Measurements from ENCODE around the gene RIPK4. TPM values are rescaled to one million over a fixed set of nuclear protein-coding genes. Genes with fewer than 3 reads are reported as not detected.

Gene RIPK4
- total and polyA plus RNA-seq, 2 of the 13 experiments (the other 11 are each of a cell fraction or from before 2014, with no cell fraction given): 3.1 to 4.9 TPM

DNA sequence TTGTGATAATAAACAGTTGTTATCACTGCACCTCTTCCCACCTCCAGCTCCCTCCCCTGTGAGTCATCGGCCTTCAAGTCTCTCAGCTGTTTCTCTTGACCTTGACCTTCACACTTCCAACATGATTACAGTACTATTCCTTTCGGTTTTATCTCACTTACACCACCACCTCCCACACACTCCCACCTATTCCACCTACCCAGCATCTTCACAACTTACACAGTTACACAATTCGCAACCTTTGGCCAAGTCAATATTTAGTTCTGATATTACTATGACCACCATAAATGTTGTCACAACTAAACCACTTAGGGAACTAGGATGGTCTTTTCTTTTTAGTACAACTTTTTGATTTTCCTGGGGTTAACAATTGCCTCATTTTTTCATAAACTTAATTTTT, 60.2 kb downstream of the RIPK4 start (continued):
- TF ChIP-seq FOXP1 (IDR thresholded peaks at IDR 0.05): peak; percentile 65
- TF ChIP-seq FOXP1 (CRISPR knock-in tag; IDR thresholded peaks at IDR 0.05): peak; percentile 81
- TF ChIP-seq TBX2 (CRISPR knock-in tag; IDR thresholded peaks at IDR 0.05; ENCODE audit: borderline replicate concordance): peak; percentile 87
- TF ChIP-seq ZNF569 (CRISPR knock-in tag; IDR thresholded peaks at IDR 0.05; ENCODE audit: borderline replicate concordance): no peak
- peak; percentile 92 for TF ChIP-seq ARID5B (CRISPR knock-in tag; IDR thresholded peaks at IDR 0.05)
- no peak for TF ChIP-seq MYNN (CRISPR knock-in tag; IDR thresholded peaks at IDR 0.05; ENCODE audit: low read depth)
- no peak for TF ChIP-seq ZNF207 (IDR thresholded peaks at IDR 0.05; ENCODE audit: borderline replicate concordance)
- no peak for TF ChIP-seq SIN3B (IDR thresholded peaks at IDR 0.05; ENCODE audit: low read length)
- TF ChIP-seq HHEX (CRISPR knock-in tag; IDR thresholded peaks at IDR 0.05): peak; percentile 40; the same call in 1 of the 2 replicates
- no peak for TF ChIP-seq SNAPC5 (CRISPR knock-in tag; IDR thresholded peaks at IDR 0.05; ENCODE audit: borderline replicate concordance)
- TF ChIP-seq, protein P1, sequence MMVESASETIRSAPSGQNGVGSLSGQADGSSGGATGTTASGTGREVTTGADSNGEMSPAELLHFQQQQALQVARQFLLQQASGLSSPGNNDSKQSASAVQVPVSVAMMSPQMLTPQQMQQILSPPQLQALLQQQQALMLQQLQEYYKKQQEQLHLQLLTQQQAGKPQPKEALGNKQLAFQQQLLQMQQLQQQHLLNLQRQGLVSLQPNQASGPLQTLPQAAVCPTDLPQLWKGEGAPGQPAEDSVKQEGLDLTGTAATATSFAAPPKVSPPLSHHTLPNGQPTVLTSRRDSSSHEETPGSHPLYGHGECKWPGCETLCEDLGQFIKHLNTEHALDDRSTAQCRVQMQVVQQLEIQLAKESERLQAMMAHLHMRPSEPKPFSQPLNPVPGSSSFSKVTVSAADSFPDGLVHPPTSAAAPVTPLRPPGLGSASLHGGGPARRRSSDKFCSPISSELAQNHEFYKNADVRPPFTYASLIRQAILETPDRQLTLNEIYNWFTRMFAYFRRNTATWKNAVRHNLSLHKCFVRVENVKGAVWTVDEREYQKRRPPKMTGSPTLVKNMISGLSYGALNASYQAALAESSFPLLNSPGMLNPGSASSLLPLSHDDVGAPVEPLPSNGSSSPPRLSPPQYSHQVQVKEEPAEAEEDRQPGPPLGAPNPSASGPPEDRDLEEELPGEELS (CRISPR knock-in tag; IDR thresholded peaks at IDR 0.05): peak; percentile 75
- TF ChIP-seq HNRNPL (IDR thresholded peaks at IDR 0.05; ENCODE audit: low read depth, low read length): no peak
- no peak for TF ChIP-seq ZNF24 (IDR thresholded peaks at IDR 0.05)
- TF ChIP-seq KLF6 (CRISPR knock-in tag; IDR thresholded peaks at IDR 0.05): no peak
- peak; percentile 98 for TF ChIP-seq SKI (IDR thresholded peaks at IDR 0.05; ENCODE audit: partially characterized antibody)
- no peak for TF ChIP-seq TSC22D2 (CRISPR knock-in tag; IDR thresholded peaks at IDR 0.05; ENCODE audit: borderline replicate concordance)
- TF ChIP-seq NCOR1 (IDR thresholded peaks at IDR 0.05; ENCODE audit: borderline replicate concordance, low read length): peak; percentile 96
- no peak for TF ChIP-seq CREB3 (CRISPR knock-in tag; IDR thresholded peaks at IDR 0.05)
- TF ChIP-seq DR1 (CRISPR knock-in tag; IDR thresholded peaks at IDR 0.05): no peak
- TF ChIP-seq FOXO1 (CRISPR knock-in tag; IDR thresholded peaks at IDR 0.05): peak; percentile 65; the same call in 1 of the 2 replicates
- no peak for TF ChIP-seq ZNF136 (CRISPR knock-in tag; IDR thresholded peaks at IDR 0.05; ENCODE audit: low read depth)
- TF ChIP-seq, protein P2, sequence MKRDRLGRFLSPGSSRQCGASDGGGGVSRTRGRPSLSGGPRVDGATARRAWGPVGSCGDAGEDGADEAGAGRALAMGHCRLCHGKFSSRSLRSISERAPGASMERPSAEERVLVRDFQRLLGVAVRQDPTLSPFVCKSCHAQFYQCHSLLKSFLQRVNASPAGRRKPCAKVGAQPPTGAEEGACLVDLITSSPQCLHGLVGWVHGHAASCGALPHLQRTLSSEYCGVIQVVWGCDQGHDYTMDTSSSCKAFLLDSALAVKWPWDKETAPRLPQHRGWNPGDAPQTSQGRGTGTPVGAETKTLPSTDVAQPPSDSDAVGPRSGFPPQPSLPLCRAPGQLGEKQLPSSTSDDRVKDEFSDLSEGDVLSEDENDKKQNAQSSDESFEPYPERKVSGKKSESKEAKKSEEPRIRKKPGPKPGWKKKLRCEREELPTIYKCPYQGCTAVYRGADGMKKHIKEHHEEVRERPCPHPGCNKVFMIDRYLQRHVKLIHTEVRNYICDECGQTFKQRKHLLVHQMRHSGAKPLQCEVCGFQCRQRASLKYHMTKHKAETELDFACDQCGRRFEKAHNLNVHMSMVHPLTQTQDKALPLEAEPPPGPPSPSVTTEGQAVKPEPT (CRISPR knock-in tag; IDR thresholded peaks at IDR 0.05; ENCODE audit: low read depth): no peak
- no peak for TF ChIP-seq PHF8 (CRISPR knock-in tag; IDR thresholded peaks at IDR 0.05)
- no peak for TF ChIP-seq ZNF260 (CRISPR knock-in tag; IDR thresholded peaks at IDR 0.05; ENCODE audit: borderline replicate concordance, low read depth)
